Erythroblast (primary cell): ENCODE measurements around the gene MAN2B1.

Source experiments
- GATA1 ChIP-seq: IDR thresholded peaks from 2 replicates; pipeline ENCODE4 v1.6.1; 2011; ENCODE audit warnings: low read depth, mild to moderate bottlenecking, control low read depth, low read length, moderate library complexity
- POLR2A ChIP-seq: IDR thresholded peaks from 2 replicates; pipeline ENCODE4 v1.6.1; 2011; ENCODE audit warnings: mild to moderate bottlenecking, low read length

- TF ChIP-seq POLR2A (no peak), GATA1 (no peak)
Observed at GRCh38 chr19:12638611-12639182, 27.8 kb downstream of the MAN2B1 start.
